Choroid plexus epithelial cell (primary cell): ENCODE results near the gene NCKAP1.
A peak's percentile ranks its signal among the peaks of the same experiment; 100 is the strongest.

ENCODE experiments used
- DNase-seq: peaks from one replicate; pipeline ENCODE4 v3.0.0-alpha.2; 2010; ENCODE audit warnings: low read depth
- H3K4me3 ChIP-seq: 2 replicates; pipeline ENCODE4 v1.5.1; 2011; ENCODE audit warnings: low read depth, mild to moderate bottlenecking, control low read depth, low read length, moderate library complexity
- TF ChIP-seq, protein P1 (sequence below): conservative IDR thresholded peaks from 2 replicates; pipeline ENCODE4 v1.5.1; 2011; ENCODE audit warnings: low read depth, mild to moderate bottlenecking, control low read depth, inconsistent platforms, low read length, moderate library complexity

Gene NCKAP1, protein sequence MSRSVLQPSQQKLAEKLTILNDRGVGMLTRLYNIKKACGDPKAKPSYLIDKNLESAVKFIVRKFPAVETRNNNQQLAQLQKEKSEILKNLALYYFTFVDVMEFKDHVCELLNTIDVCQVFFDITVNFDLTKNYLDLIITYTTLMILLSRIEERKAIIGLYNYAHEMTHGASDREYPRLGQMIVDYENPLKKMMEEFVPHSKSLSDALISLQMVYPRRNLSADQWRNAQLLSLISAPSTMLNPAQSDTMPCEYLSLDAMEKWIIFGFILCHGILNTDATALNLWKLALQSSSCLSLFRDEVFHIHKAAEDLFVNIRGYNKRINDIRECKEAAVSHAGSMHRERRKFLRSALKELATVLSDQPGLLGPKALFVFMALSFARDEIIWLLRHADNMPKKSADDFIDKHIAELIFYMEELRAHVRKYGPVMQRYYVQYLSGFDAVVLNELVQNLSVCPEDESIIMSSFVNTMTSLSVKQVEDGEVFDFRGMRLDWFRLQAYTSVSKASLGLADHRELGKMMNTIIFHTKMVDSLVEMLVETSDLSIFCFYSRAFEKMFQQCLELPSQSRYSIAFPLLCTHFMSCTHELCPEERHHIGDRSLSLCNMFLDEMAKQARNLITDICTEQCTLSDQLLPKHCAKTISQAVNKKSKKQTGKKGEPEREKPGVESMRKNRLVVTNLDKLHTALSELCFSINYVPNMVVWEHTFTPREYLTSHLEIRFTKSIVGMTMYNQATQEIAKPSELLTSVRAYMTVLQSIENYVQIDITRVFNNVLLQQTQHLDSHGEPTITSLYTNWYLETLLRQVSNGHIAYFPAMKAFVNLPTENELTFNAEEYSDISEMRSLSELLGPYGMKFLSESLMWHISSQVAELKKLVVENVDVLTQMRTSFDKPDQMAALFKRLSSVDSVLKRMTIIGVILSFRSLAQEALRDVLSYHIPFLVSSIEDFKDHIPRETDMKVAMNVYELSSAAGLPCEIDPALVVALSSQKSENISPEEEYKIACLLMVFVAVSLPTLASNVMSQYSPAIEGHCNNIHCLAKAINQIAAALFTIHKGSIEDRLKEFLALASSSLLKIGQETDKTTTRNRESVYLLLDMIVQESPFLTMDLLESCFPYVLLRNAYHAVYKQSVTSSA

DNA sequence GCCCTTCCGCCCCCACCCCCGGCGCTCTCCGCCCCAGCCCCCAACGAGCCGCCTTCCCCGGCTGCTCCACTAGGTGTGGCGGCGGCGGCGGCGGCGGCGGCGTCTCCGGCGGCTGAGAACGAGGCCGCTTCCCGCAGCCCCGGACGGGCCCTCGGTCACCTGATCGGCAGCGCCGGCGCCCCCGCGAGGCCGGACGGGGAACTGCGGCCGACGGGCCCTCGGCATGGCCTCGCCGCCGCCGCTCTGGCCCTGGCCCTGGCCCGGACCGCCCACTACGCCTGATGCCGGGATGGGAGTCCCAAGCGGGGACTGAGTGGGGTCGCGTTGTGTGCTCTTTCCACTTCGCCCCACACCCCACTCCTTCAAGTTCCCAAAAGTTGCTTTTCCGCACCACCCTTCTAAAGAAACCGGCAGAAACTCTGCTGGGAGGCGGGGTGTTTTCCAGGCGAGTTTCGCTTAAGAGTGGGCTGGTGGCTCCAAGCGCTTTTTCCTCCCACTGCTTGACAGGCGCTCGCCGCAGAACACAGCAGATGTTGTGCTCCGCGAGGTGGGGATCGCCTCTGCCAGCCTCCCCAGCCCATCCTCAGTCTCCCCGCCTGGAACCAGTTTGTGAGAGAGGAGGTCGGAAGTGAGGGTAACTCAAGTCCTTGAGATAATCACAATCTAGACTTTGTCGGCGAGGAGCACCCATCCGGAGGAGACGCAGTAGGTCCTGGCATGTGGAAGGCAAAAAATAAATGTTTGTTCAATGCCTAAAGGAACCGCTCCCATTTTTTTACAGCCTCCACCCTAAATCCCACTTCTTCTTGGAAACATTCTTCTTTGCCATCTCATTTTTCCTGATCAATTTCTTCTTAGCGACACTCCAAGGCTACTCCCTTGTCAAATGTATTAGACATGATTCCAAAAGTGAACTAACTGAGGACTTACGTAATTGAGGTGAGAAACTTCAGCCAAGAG, at the start of gene NCKAP1:
NCKAP1 (minus strand) TSS at position 117 of the 960 bp plus-strand sequence. CDS start 358 bp downstream, outside the sequence.
- H3K4me3 ChIP-seq = peak within 1 kb of the TSS; percentile 86
- TF ChIP-seq, protein P1, sequence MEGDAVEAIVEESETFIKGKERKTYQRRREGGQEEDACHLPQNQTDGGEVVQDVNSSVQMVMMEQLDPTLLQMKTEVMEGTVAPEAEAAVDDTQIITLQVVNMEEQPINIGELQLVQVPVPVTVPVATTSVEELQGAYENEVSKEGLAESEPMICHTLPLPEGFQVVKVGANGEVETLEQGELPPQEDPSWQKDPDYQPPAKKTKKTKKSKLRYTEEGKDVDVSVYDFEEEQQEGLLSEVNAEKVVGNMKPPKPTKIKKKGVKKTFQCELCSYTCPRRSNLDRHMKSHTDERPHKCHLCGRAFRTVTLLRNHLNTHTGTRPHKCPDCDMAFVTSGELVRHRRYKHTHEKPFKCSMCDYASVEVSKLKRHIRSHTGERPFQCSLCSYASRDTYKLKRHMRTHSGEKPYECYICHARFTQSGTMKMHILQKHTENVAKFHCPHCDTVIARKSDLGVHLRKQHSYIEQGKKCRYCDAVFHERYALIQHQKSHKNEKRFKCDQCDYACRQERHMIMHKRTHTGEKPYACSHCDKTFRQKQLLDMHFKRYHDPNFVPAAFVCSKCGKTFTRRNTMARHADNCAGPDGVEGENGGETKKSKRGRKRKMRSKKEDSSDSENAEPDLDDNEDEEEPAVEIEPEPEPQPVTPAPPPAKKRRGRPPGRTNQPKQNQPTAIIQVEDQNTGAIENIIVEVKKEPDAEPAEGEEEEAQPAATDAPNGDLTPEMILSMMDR = peak; percentile 48
- DNase-seq = peak; percentile 85

DNA sequence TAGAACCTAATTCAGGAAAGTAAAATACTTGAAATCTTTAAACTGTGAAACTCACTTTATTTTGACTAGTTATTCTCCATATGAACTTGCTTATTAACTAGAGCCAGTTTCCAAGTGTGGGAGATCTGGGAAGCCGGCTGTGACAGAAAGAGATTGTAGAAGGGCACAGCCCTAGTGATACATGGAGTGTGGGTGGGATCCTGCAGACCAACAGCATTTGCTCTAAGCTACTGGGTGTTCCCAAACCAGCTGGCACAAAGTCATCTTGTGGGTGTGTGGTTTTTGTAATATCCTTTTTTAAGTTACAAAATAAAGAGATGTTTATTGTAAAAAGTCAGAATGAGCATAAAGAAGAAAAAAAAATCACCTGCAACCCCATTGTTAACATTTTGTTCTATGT, 43.7 kb upstream of the NCKAP1 start:
- H3K4me3 ChIP-seq = no peak overlapping the region
- no peak for DNase-seq
- TF ChIP-seq, protein P1 = no peak

GRCh38 chr2:183079139-183079775, 41.0 kb upstream of the NCKAP1 start:
- peak; percentile 20 for DNase-seq
- TF ChIP-seq, protein P1 = no peak
- H3K4me3 ChIP-seq = peak overlapping the region; percentile 69

DNA sequence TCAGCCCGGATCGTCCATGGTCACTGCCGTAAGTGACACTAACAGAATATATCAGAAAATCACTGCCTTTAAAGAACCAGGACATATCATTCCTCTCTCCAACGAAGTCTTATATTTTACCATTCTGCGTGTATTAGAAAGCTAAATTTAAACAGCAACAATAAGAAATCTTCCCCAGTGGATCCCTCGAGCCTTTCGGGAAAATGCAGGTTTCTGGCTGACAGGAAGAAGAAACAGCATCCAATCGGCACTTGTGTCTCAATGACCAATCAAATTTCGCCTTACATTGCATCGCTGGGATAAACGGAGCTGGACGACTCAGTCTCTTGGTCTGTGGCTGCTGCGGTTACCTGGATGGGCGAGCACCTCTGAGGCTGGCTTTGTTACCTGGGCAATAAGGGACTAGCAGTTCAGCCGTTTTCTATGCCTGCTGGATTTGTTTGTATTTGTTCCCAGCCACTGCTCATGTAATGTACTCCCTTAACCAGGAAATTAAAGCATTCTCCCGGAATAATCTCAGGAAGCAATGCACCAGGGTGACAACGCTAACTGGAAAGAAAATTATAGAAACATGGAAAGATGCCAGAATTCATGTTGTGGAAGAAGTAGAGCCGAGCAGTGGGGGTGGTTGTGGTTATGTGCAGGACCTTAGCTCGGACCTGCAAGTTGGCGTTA, 40.3 kb upstream of the NCKAP1 start, which contains the start of gene DUSP19:
DUSP19 (plus strand) TSS at position 284 of the 675 bp plus-strand sequence; CDS start at position 471, 187 bp downstream.
- H3K4me3 ChIP-seq = peak within 1 kb of the TSS; percentile 69
- DNase-seq = peak; percentile 95
- TF ChIP-seq, protein P1 = no peak

DNA sequence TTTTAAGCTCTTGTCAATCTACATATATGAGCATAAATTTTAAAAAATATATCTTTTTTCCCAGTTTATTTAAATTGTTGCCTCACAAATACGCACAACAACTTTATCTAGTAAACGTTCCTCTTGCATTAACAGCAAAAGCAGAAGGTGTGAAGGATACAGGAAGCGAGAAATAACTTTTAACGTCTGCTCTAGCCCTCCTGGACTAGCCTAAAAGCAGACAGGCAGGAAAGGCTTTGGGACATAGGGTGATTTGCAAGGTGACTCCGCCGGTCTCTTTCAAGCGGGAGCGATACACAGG, 39.9 kb upstream of the NCKAP1 start:
- TF ChIP-seq, protein P1 = no peak
- H3K4me3 ChIP-seq = peak overlapping the region; percentile 69
- no peak for DNase-seq
